Ovary (tissue), 9 donors: ENCODE results near the gene ABLIM1. TPM values are rescaled to one million over a fixed set of nuclear protein-coding genes. Genes with fewer than 3 reads are reported as not detected.

Source experiments
- DNase-seq, 5 donors: peaks; one replicate each; pipeline ENCODE4 v3.0.0-alpha.2; 2019 to 2020
- H3K27ac ChIP-seq, 2 donors: fragments of 200-600 bp; one replicate each; pipeline versions ENCODE4 v1.5.1 to v1.8.0; 2019 to 2022
- H3K27me3 ChIP-seq: fragments of 200-600 bp; one replicate; pipeline ENCODE4 v1.8.0; 2022
- H3K36me3 ChIP-seq: fragments of 200-600 bp; sonication (generic); one replicate; pipeline ENCODE4 v1.5.1; 2019
- H3K4me1 ChIP-seq: one replicate; pipeline ENCODE4 v1.8.1; 2013; ENCODE audit warnings: mild to moderate bottlenecking, moderate library complexity; ENCODE audit not compliant: insufficient read depth
- H3K4me3 ChIP-seq: fragments of 200-600 bp; sonication (generic); one replicate; pipeline ENCODE4 v1.5.1; 2017
- H3K9me3 ChIP-seq, 2 donors: fragments of 200-600 bp in 1 of 2; sonication (generic) in 1 of 2; one replicate each; pipeline versions ENCODE4 v1.5.1 to v1.8.1; 2013 to 2019; ENCODE audit warnings: mild to moderate bottlenecking in 1 of 2, moderate library complexity in 1 of 2
- EP300 ChIP-seq: sonication (generic); formaldehyde crosslinking; IDR thresholded peaks from one replicate; pipeline ENCODE4 v1.6.1; 2017; ENCODE audit warnings: antibody characterized with exemption
- POLR2A ChIP-seq: fragments of 450-650 bp; IDR thresholded peaks from one replicate; pipeline ENCODE4 v1.6.1; 2017; ENCODE audit warnings: antibody characterized with exemption, mild to moderate bottlenecking, moderate library complexity
- WGBS, 3 donors: extraction: QIAGEN DNeasy Blood & Tissue Kit in 1 of 3; methylation state at CpG; one replicate each; pipeline versions ENCODE4 v1.1.5 to v1.1.7; 2013 to 2017; 5-methylcytosine and 5-hydroxymethylcytosine counted together
- intact Hi-C, 4 donors: fragments of 100-400 bp; cut with DNase I; formaldehyde crosslinking; loops; one replicate each; pipeline versions ENCODE4 v1.11.0 to v1.15.1; 2022 to 2023
- polyA plus RNA-seq, 2 donors: library from polyadenylated mRNA; stranded (reverse); fragments of 200-250 nt in 1 of 2; fragments of 350-450 nt in 1 of 2; fragmentation: Illumina TruSeq in 1 of 2; extraction: RNeasy Lipid Tissue Mini Kit (QIAGEN cat#74804) in 1 of 2; gene quantifications; one replicate each; pipeline ENCODE4 v1.2.3, GENCODE V29; 2013 to 2014
- total RNA-seq, 7 donors: library from RNA; depleted of rRNA in 2 of 7; stranded (reverse); fragments of >200 nt in 2 of 7; fragmentation: NEBNext Ultra II Directional in 3 of 7; extraction: Animal tissue kit (Norgen Biotek cat#: 25700) in 3 of 7; gene quantifications; one replicate each; pipeline versions ENCODE4 v1.1.0 to v1.2.4, GENCODE V29; 2016 to 2023
- TF ChIP-seq, protein P1 (sequence below), 3 donors: fragments of 450-650 bp in 2 of 3; fragments of 200-600 bp in 1 of 3; IDR thresholded peaks; one replicate each; pipeline versions ENCODE4 v1.5.1 to v1.8.0; 2016 to 2022; ENCODE audit warnings: antibody characterized with exemption in 3 of 3, mild to moderate bottlenecking in 1 of 3
- donor health status: DM: no; HTN: no; CAD: no; lungs with moderate emphysema.
- donor health status: DM: no; HTN: no; CAD: no.
- donor health status: Bipolar disorder and iron deficiency.
- donor health status: DM: yes; HTN: yes; CAD: no.
- donor health status: DM: no; HTN: no; CAD: no.
- donor health status: DM: yes; HTN: yes; CAD: no.

The ABLIM1 gene
- total and polyA plus RNA-seq, 9 donors: 155 to 505 (median 283) TPM

DNA sequence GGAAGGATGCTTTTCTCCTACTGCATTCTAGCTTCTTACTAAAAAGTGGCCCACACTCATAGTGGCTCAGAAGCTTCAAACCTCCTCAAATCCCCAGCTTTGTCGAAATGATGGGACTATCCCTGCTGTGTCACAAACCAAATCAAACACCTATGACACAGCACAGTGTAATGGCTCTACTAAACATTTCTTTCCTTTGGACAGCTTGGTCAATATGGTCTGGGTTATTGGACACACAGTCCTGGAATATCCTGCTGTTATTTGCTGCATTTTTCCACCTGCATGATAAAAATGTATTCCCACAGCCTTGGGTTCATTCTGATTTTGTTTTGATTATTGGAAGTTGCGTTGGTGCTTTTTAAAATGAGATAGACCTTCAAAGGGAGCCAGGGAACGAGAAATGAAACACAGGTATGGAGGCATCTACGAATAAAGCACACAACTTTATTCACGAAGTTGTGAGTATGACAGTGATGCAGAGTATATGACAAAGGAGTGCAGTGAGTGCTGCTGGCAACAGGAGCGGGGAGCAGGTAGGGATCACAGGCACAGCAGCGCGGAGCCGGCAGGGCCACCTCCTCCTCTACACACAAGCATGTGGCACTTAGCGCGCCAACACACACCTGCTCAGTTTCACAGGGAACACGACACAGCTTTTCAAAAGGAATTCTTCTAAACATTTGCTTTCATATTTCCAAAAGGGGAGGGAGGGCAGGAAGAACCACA, 227.2 kb downstream of the ABLIM1 start:
- H3K27me3 ChIP-seq: no peaks in the 10 kb centered on the region
- WGBS, 3 donors: 90 to 92% (median 90%) methylated on average over 12 of the region's 12 CpGs
- no peak overlapping the region for H3K4me3 ChIP-seq
- no peak for DNase-seq
- TF ChIP-seq EP300 (no peak), POLR2A (no peak)
- TF ChIP-seq, protein P1, sequence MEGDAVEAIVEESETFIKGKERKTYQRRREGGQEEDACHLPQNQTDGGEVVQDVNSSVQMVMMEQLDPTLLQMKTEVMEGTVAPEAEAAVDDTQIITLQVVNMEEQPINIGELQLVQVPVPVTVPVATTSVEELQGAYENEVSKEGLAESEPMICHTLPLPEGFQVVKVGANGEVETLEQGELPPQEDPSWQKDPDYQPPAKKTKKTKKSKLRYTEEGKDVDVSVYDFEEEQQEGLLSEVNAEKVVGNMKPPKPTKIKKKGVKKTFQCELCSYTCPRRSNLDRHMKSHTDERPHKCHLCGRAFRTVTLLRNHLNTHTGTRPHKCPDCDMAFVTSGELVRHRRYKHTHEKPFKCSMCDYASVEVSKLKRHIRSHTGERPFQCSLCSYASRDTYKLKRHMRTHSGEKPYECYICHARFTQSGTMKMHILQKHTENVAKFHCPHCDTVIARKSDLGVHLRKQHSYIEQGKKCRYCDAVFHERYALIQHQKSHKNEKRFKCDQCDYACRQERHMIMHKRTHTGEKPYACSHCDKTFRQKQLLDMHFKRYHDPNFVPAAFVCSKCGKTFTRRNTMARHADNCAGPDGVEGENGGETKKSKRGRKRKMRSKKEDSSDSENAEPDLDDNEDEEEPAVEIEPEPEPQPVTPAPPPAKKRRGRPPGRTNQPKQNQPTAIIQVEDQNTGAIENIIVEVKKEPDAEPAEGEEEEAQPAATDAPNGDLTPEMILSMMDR (IDR thresholded peaks at IDR 0.05): no peak
- no peaks in the 10 kb centered on the region for H3K9me3 ChIP-seq
- no peaks in the 10 kb centered on the region for H3K36me3 ChIP-seq
- intact Hi-C loops: loop anchor here in 1 of 4 donors (10.0 kb wide), 1 partner anchor 126 kb away; no protein-coding TSS in a partner anchor
- peaks cover 1% of the 10 kb centered on the region for H3K4me1 ChIP-seq
- H3K27ac ChIP-seq: no peak overlapping the region

DNA sequence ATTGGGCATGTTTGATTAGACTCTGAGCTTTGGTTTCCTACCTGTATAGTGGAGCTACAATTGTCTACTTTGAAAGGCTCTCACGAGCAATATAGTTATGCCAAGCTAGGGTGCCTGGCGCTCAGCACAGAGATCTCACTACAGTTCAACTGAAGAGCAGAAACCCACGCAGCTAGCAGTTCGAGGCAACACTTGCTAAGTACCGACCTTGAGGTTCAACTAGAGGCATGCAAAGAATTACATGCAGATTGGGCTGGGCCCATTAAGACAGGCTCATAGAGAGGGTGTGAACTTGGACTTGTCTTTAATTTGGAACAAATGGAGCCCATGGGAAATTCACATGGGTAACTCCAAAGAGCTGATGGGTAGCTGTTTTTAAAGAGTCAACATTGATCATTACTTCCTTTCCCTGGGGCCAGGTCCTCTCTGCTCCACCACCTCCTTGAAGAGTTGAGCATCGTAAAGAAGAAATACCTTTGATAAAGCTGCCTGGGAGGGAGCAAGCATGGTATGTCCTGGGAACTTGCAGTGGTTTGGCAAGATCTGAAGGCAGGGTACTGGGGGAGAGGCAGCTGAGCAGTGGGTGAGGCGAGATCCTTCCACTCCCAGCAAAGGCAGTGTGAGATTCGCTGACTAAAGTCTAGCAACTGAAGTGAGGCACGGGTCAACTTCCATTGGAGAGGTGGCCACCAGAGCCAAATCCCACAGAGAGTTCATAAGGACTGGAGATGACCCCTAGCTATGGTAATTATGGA, 228.3 kb downstream of the ABLIM1 start:
- TF ChIP-seq, protein P1 (IDR thresholded peaks at IDR 0.05): no peak
- TF ChIP-seq POLR2A (no peak), EP300 (no peak)
- 38 to 66% (median 63%) methylated on average over 9 of the region's 9 CpGs for WGBS, 3 donors
- Histone ChIP-seq H3K27ac (no peak overlapping the region), H3K4me1 (peaks cover 1% of the 10 kb centered on the region), H3K36me3 (no peaks in the 10 kb centered on the region), H3K4me3 (no peak overlapping the region), H3K27me3 (no peaks in the 10 kb centered on the region), H3K9me3 (no peaks in the 10 kb centered on the region)
- DNase-seq: no peak
- intact Hi-C loops: loop anchor here (5.0 to 10.0 kb wide), 3 partner anchors 122 to 127 kb away; no protein-coding TSS in a partner anchor

DNA sequence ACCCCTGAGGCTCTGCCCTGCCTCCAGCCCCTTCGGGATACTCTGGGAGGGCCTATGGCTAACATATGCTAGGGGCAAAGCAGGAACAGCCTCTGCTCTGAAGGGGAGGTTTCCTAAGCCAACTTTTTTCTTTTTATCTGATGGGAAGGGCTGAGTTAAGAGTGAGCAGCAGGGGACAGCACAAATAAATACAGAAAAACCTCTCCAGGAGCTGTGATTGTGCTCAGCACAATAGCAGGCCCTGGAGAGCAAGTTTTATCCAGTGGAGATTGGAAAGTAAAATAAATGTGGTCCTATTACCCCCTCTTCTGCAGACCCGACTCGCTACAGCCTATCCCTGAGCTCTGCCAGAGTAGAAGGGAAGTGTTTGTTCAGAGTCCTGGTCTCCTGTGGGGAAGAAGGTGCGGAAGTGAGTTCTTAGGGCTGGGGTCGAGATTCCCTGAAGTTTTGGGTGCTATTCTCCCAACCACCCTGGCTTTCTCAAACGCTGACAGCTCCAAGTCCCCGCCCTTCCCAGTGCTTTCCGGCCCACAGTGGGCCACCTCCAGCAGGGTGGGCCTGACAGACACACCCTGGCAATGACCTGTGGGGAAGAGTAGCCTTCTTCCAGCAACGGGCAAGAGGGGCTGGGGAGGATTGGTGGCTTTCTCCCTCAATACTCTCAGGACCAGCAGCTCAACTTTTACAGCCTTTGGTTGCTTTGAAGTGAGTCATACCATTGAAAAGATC, 230.8 kb downstream of the ABLIM1 start:
- intact Hi-C loops: loop anchor here in 3 of 4 donors (5.0 kb wide), 2 partner anchors 120 to 125 kb away; no protein-coding TSS in a partner anchor
- no peak for TF ChIP-seq POLR2A
- no peak for TF ChIP-seq EP300
- TF ChIP-seq, protein P1 (IDR thresholded peaks at IDR 0.05): peak in 1 of 3 donors; percentile 17
- H3K9me3 ChIP-seq: no peaks in the 10 kb centered on the region

DNA sequence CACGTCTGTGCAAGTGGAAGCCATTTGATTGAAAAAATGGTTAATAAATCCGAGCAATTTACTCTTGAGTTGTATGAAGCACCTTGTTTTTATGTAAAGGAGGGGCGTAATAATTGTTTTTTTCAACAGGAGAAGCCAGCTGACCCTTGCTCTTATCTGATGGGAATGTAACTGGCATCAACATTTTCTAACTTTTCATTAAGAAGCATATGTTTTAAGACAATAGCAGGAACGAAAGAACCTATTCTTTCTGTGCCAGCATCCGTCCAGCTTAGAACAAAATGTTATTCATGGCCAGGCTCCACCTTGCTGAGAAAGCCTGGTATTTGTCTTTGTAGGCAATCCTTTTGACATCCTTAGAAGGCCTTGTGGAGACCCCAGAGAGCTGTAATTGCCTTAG, 231.6 kb downstream of the ABLIM1 start:
- TF ChIP-seq, protein P1 (IDR thresholded peaks at IDR 0.05): no peak
- H3K27ac ChIP-seq: no peak overlapping the region
- WGBS, 3 donors: 50 to 73% (median 51%) methylated on average over 5 of the region's 5 CpGs

More for the DNA sequence above, 230.8 kb downstream of the ABLIM1 start:
- WGBS, 3 donors: 47 to 56% (median 47%) methylated on average over 9 of the region's 9 CpGs
- Histone ChIP-seq H3K27ac (no peak overlapping the region), H3K36me3 (no peaks in the 10 kb centered on the region), H3K4me3 (no peak overlapping the region), H3K4me1 (peaks cover 1% of the 10 kb centered on the region), H3K27me3 (no peaks in the 10 kb centered on the region)
- no peak for DNase-seq

More for the DNA sequence above, 231.6 kb downstream of the ABLIM1 start:
- Histone ChIP-seq H3K9me3 (no peaks in the 10 kb centered on the region), H3K27me3 (no peaks in the 10 kb centered on the region), H3K36me3 (no peaks in the 10 kb centered on the region), H3K4me3 (no peak overlapping the region), H3K4me1 (peaks cover 1% of the 10 kb centered on the region)
- intact Hi-C loops: loop anchor here in 3 of 4 donors (5.0 kb wide), 2 partner anchors 119 to 124 kb away; no protein-coding TSS in a partner anchor
- DNase-seq: no peak
